WI38 (cell line): ENCODE results near the gene PFAS.

Experiments
- H3K4me3 ChIP-seq: 2 replicates; pipeline ENCODE4 v1.5.1; 2011; ENCODE audit warnings: low read depth, mild to moderate bottlenecking, control low read depth, low read length
- TF ChIP-seq, protein P1 (sequence below): IDR thresholded peaks from 2 replicates; pipeline ENCODE4 v1.5.1; 2012; ENCODE audit warnings: low read depth, mild to moderate bottlenecking, control low read depth, low read length

PFAS gene

DNA sequence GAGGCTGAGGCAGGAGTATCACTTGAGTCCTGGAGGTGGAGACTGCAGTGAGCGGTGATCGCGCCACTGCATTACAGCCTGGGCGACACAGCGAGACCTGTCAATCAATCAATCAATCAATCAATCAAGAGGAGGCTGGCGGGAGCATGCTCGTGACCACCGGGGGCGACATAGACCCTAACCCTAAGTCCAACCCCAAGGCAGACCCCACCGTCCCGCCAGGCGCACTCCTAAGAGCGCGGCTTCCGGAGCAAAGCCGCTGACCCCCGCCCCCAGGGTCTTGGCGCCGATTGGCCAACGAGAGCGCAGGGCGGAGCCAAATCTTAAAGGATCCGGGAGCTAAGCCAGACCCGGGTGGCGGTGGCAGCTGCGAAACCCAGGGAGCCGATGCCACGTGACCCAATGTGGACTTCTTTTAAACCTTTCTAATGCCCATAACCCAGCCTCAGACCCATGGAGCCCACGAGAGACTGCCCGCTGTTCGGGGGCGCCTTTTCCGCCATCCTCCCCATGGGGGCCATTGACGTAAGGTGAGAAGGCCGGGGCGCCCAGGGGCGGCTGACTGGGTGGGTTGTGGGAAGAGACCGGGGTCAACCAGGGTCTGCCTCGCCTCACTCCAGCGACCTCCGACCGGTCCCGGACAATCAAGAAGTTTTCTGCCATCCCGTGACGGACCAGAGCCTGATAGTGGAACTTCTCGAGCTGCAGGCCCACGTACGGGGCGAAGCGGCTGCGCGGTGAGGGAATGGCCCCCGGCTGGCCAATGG, 39.4 kb downstream of the PFAS start, which contains the start of gene RANGRF:
Gene RANGRF, plus strand, starts transcription at position 335 of the 767 bp plus-strand sequence. Its CDS starts 119 bp downstream, at position 454.
- TF ChIP-seq, protein P1, sequence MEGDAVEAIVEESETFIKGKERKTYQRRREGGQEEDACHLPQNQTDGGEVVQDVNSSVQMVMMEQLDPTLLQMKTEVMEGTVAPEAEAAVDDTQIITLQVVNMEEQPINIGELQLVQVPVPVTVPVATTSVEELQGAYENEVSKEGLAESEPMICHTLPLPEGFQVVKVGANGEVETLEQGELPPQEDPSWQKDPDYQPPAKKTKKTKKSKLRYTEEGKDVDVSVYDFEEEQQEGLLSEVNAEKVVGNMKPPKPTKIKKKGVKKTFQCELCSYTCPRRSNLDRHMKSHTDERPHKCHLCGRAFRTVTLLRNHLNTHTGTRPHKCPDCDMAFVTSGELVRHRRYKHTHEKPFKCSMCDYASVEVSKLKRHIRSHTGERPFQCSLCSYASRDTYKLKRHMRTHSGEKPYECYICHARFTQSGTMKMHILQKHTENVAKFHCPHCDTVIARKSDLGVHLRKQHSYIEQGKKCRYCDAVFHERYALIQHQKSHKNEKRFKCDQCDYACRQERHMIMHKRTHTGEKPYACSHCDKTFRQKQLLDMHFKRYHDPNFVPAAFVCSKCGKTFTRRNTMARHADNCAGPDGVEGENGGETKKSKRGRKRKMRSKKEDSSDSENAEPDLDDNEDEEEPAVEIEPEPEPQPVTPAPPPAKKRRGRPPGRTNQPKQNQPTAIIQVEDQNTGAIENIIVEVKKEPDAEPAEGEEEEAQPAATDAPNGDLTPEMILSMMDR = no peak
- H3K4me3 ChIP-seq = peak within 1 kb of the TSS; percentile 80

DNA sequence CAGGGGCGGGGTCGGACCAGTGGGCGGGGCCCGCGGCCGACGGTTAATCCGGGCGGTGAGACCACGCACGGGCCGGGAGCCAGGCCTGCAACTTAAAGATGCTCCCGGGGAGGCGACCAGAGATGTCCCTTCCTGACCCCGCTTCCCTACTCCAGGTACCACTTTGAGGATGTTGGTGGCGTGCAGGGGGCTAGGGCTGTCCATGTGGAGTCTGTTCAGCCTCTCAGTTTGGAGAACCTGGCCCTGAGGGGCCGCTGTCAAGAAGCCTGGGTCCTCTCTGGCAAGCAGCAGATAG, 40.0 kb downstream of the PFAS start:
- peak overlapping the region; percentile 80 for H3K4me3 ChIP-seq
- TF ChIP-seq, protein P1 = no peak

DNA sequence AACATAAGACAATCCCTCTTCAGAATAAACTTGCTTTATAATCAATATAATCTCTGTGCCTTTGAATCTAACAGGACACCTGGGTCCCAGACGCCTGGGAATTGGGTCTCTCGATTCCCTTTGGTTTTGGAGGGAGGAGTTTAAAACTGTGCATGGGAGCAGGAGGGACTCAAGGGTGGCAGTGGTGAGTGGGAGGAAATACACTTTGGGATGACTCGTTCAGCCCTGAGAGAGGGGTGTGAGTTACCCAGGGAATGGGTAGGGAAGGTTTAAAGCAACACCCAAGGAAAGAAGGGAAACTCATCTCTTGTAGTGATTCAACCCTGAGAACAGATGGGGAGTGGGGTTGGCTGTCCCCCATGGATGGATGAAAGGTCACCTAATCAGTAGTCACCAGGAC, 41.0 kb downstream of the PFAS start:
- H3K4me3 ChIP-seq = no peak overlapping the region

DNA sequence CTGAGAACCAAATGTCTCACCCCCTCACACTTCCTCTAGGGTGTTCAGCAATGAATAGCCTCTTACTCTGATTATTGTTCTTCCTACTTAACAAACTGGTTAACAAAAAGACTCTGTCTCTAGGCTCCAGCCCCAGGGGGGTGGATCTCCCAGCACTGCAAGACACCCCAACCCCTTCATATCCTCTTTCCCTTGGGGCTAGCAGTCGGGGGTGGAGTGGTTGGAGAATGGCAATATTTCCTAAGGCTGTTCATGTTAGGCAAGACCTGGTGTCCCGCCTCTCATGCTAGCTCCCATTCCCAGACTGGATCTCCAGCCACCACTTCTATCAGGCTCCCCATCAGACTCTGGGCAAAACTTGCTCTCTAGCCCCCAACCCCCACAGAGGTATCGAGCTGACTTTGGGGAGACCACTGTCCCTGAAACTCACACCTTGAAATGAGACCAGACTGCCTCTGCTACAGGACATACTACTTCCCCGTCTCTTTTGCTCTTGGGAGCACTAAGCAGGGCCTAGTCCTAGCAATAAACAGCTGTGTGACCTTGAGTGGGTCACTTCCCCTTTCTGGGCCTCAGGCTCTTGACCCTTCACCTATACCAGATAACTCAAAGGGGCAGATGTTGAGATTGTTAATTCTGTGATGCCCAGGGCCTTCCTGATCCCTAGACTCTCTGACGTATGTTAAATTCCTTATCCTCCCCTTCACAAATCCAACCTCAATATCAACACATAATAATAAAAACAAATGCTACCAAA, 43.7 kb downstream of the PFAS start:
- H3K4me3 ChIP-seq = no peak overlapping the region
- TF ChIP-seq, protein P1 = no peak

More for the DNA sequence above, 41.0 kb downstream of the PFAS start:
- TF ChIP-seq, protein P1 = no peak

DNA sequence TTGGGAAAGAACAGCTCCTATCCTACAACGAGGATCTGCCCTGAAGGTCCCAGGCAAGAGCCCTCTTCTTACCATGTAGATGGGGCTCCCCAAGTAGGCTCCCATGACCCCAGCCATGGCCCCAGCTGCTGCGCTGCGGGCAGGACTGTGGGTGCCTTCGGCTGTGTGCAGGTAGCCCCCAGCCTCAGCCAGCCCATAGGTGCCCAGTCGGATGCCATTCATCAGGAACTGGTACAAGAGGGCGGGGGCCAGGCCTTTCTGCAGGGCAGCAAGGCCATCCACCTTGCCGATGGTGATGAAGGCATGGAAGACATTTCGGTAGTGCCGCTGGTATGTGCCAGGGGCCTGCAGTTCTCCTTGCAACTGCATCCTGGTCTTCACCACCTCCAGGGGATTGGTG, 45.3 kb downstream of the PFAS start:
- H3K4me3 ChIP-seq = no peak overlapping the region
- TF ChIP-seq, protein P1 = no peak

DNA sequence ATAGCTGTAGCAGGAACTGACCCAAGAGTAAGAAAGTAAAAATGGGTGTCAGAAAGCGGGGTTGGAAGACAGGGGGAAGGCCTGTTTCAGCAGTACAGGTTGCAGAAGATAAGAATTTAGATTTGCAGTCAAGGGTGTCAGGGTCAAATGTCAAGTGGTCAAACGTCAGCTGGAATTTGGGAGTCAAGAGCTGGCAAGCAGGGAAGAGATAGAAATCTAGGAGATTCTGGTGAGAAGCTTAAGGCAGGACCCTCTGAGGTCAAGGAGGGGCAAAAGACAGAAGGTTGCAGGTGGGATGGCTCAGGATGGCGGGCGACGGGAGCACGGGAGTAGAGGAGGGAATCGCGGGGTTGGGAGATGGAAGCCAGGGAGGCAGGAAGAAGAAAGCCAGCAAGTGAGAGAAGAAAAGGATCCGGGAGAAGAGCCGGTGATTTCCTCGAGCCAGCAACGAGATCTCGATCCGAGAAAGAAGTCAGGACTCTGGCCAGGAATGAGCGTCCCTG, 45.8 kb downstream of the PFAS start:
- TF ChIP-seq, protein P1 = no peak
- H3K4me3 ChIP-seq = peak overlapping the region; percentile 71

DNA sequence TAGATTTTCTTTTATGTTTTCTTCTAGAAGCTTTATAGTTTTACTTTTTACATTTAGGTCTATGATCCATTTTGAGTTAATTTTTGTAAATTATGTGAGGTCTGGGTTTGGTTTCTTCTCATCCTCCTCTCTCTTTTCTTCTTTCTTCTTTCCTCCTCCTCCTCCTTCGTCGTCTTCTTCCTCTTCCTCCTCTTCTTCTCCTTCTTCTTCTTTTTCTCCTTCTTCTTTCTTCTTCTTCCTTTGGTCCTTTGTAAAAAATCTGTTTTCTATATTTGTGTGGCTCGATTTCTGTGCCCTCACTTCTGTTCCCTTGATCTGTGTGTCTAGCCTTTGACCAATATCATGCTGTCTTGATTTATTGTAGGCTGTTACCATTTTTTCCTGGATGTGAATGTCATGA, 51.1 kb downstream of the PFAS start:
- TF ChIP-seq, protein P1 = no peak
- no peak overlapping the region for H3K4me3 ChIP-seq
